GM21367 (cell line): ENCODE data around the gene SLC35G6.
"Not testable (repeated sequence)": the region's sequence is repeated elsewhere in the genome, so short reads cannot be mapped to it uniquely, and the experiment has no call there.

Experiments used
- ATAC-seq: cut with Tn5 transposase; IDR thresholded peaks from one replicate; pipeline ENCODE4 v1.9.1; 2021; ENCODE audit not compliant: unreplicated experiment

Gene SLC35G6

GRCh38 chr17:7460850-7461660 lies 20.2 kb upstream of the SLC35G6 start:
- no peak for ATAC-seq

- no peak for ATAC-seq
Observed at GRCh38 chr17:7462474-7463371, 18.5 kb upstream of the SLC35G6 start.

- ATAC-seq: no peak
Observed at GRCh38 chr17:7463372-7463846, 17.8 kb upstream of the SLC35G6 start.

- ATAC-seq: no peak
Observed at GRCh38 chr17:7464081-7464480, 17.2 kb upstream of the SLC35G6 start.

GRCh38 chr17:7465597-7466275 lies 15.5 kb upstream of the SLC35G6 start:
- ATAC-seq: no peak

- ATAC-seq: no peak
Observed at GRCh38 chr17:7466318-7466638, 15.0 kb upstream of the SLC35G6 start.

- no peak for ATAC-seq
Observed at GRCh38 chr17:7466639-7467341, 14.5 kb upstream of the SLC35G6 start.

GRCh38 chr17:7467498-7467897 lies 13.7 kb upstream of the SLC35G6 start:
- no peak for ATAC-seq

GRCh38 chr17:7468290-7468689 lies 13.0 kb upstream of the SLC35G6 start:
- ATAC-seq: no peak

GRCh38 chr17:7468804-7469389 lies 12.3 kb upstream of the SLC35G6 start:
- ATAC-seq: no peak

GRCh38 chr17:7469843-7470242 lies 11.4 kb upstream of the SLC35G6 start:
- ATAC-seq: not testable (repeated sequence)

- ATAC-seq: not testable (repeated sequence)
Observed at GRCh38 chr17:7470457-7470973, 10.7 kb upstream of the SLC35G6 start.

- ATAC-seq: no peak
Observed at GRCh38 chr17:7471729-7472128, 9.5 kb upstream of the SLC35G6 start.

GRCh38 chr17:7474767-7475166 lies 6.5 kb upstream of the SLC35G6 start:
- not testable (repeated sequence) for ATAC-seq

- ATAC-seq: no peak
Observed at GRCh38 chr17:7475764-7476422, 5.4 kb upstream of the SLC35G6 start.

- no peak for ATAC-seq
Observed at GRCh38 chr17:7476494-7476893, 4.8 kb upstream of the SLC35G6 start.

- no peak for ATAC-seq
Observed at GRCh38 chr17:7476951-7477350, 4.3 kb upstream of the SLC35G6 start.

GRCh38 chr17:7477392-7478275 lies 3.6 kb upstream of the SLC35G6 start:
- ATAC-seq: no peak
